Measurements from ENCODE around the gene LRP5. TPM values are rescaled to one million over a fixed set of nuclear protein-coding genes. Genes with fewer than 3 reads are reported as not detected.
"Not testable (repeated sequence)": the region's sequence is repeated elsewhere in the genome, so short reads cannot be mapped to it uniquely, and the experiment has no call there.

LRP5 gene
- total RNA-seq, 4 donors from 2014 or later = 45.8 to 75.5 (median 54.3) TPM

- Histone ChIP-seq H3K4me1 (no peaks in the 10 kb centered on the region), H3K27ac (no peak overlapping the region), H3K27me3 (no peaks in the 10 kb centered on the region), H3K4me3 (replicated peaks in 1 of 3) (no peak overlapping the region), H3K36me3 (no peaks in the 10 kb centered on the region), H3K9me3 (no peaks in the 10 kb centered on the region)
- no peak for DNase-seq
- no peak for TF ChIP-seq POLR2A (IDR thresholded peaks at IDR 0.05)
- TF ChIP-seq, protein P1, sequence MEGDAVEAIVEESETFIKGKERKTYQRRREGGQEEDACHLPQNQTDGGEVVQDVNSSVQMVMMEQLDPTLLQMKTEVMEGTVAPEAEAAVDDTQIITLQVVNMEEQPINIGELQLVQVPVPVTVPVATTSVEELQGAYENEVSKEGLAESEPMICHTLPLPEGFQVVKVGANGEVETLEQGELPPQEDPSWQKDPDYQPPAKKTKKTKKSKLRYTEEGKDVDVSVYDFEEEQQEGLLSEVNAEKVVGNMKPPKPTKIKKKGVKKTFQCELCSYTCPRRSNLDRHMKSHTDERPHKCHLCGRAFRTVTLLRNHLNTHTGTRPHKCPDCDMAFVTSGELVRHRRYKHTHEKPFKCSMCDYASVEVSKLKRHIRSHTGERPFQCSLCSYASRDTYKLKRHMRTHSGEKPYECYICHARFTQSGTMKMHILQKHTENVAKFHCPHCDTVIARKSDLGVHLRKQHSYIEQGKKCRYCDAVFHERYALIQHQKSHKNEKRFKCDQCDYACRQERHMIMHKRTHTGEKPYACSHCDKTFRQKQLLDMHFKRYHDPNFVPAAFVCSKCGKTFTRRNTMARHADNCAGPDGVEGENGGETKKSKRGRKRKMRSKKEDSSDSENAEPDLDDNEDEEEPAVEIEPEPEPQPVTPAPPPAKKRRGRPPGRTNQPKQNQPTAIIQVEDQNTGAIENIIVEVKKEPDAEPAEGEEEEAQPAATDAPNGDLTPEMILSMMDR (IDR thresholded peaks at IDR 0.05) = no peak
- 95 to 97% methylated on average over 14 of the region's 14 CpGs for WGBS, 2 donors
- intact Hi-C loops (cut with DNase I) = no loop called here
These were observed 29.5 kb upstream of the LRP5 start for GRCh38 chr11:68282861-68283230.

GRCh38 chr11:68284588-68284987 is 27.8 kb upstream of the LRP5 start:
- H3K27me3 ChIP-seq; H3K9me3 ChIP-seq; H3K27ac ChIP-seq; H3K36me3 ChIP-seq; intact Hi-C loops (cut with DNase I); H3K4me3 ChIP-seq (replicated peaks in 1 of 3); H3K4me1 ChIP-seq; DNase-seq: not testable (repeated sequence)
- 95 to 97% methylated on average over 3 of the region's 3 CpGs for WGBS, 2 donors

DNA sequence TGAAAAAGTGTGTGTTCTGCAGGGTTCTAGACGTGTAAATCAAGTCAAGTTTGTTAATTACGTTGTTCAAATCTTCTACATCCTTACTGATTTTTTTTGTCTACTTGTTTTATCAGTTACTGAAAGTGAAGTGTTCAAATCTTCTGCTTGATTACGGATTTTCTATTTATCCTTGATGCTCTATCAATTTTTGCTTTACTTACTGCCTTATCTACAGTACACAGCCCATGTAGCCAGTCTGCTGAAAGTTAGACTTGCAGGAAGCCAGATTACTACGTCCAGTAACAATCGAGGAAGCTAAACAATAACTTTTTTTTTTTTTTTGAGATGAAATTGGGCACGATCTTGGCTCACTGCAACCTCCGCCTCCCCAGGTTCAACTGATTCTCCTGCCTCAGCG is 25.0 kb upstream of the LRP5 start:
- H3K4me1 ChIP-seq = no peaks in the 10 kb centered on the region
- H3K27me3 ChIP-seq = no peaks in the 10 kb centered on the region
- no peaks in the 10 kb centered on the region for H3K36me3 ChIP-seq
- intact Hi-C loops (cut with DNase I) = no loop called here
- H3K9me3 ChIP-seq = no peaks in the 10 kb centered on the region
- no peak overlapping the region for H3K4me3 ChIP-seq (replicated peaks in 1 of 3)
- H3K27ac ChIP-seq = no peak overlapping the region
- TF ChIP-seq, protein P1 (IDR thresholded peaks at IDR 0.05) = no peak
- TF ChIP-seq POLR2A (IDR thresholded peaks at IDR 0.05) = no peak
- no peak for DNase-seq
- WGBS, 2 donors = 84 to 85% methylated on average over 8 of the region's 8 CpGs

DNA sequence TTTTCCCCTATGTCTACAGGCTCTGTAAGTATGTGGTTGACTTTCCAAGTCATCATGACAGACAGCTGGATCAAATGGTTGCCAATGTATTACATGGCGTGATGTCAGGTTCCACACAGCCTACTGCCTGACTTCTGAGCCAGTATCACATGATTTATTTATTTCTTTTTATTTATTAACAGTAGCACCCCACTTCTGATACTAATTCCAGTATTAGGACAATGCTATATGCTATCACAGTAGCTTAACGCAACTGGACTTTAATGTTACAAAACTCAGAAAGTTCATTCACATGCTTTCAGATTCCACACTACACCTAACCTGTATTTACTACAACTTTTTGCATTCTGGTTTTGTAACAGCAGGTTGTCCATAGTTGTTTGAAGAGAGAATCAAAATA is 22.9 kb upstream of the LRP5 start:
- H3K4me3 ChIP-seq (replicated peaks in 1 of 3) = no peak overlapping the region
- no peak for DNase-seq
- H3K4me1 ChIP-seq = no peaks in the 10 kb centered on the region
- intact Hi-C loops (cut with DNase I) = no loop called here
- no peak for TF ChIP-seq POLR2A (IDR thresholded peaks at IDR 0.05)
- TF ChIP-seq, protein P1 (IDR thresholded peaks at IDR 0.05) = no peak
- no peaks in the 10 kb centered on the region for H3K9me3 ChIP-seq
- no peaks in the 10 kb centered on the region for H3K36me3 ChIP-seq
- WGBS, 2 donors = 95 to 100% methylated on average over 2 of the region's 2 CpGs
- H3K27me3 ChIP-seq = no peaks in the 10 kb centered on the region
- no peak overlapping the region for H3K27ac ChIP-seq

GRCh38 chr11:68293708-68294107 is 18.7 kb upstream of the LRP5 start:
- no peak for DNase-seq
- WGBS, 2 donors = 79 to 85% methylated on average over 2 of the region's 2 CpGs
- Histone ChIP-seq H3K9me3 (no peaks in the 10 kb centered on the region), H3K4me3 (replicated peaks in 1 of 3) (no peak overlapping the region), H3K27me3 (no peaks in the 10 kb centered on the region), H3K4me1 (peaks cover 7 to 8% of the 10 kb centered on the region in 2 donors), H3K36me3 (no peaks in the 10 kb centered on the region), H3K27ac (no peak overlapping the region)
- intact Hi-C loops (cut with DNase I) = no loop called here
- TF ChIP-seq, protein P1 (IDR thresholded peaks at IDR 0.05) = no peak
- no peak for TF ChIP-seq POLR2A (IDR thresholded peaks at IDR 0.05)

DNA sequence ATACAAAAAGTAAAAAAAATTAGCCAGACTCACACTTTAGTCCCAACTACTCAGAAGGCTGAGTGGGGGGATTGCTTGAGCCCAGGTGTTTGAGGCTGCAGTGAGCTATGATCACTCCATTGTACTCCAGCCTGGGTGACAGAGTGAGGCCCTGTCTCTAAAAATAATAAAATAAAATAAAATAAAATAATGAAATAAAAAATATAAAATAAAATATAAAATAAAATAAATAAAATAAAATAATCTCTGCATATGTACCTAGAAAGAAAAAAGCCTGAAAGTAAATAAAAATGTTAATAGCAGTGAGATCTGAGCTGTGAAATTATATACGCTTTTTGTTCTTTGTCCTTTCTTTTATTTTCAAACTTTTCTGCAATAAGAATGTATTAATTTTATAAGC is 17.1 kb upstream of the LRP5 start:
- H3K27me3 ChIP-seq = no peaks in the 10 kb centered on the region
- intact Hi-C loops (cut with DNase I) = no loop called here
- DNase-seq = no peak
- no peak overlapping the region for H3K27ac ChIP-seq
- TF ChIP-seq, protein P1 (IDR thresholded peaks at IDR 0.05) = no peak
- no peak for TF ChIP-seq POLR2A (IDR thresholded peaks at IDR 0.05)
- 98% methylated on average over 1 of the region's 1 CpG for WGBS, 2 donors
- H3K4me3 ChIP-seq (replicated peaks in 1 of 3) = no peak overlapping the region
- peaks cover 7 to 8% of the 10 kb centered on the region in 2 donors for H3K4me1 ChIP-seq
- H3K9me3 ChIP-seq = no peaks in the 10 kb centered on the region
- no peaks in the 10 kb centered on the region for H3K36me3 ChIP-seq

Measured in thyroid gland (tissue), 4 donors.